GM04503 (cell line): Measurements from ENCODE around the gene ADGRD1.

ENCODE experiments used
- DNase-seq: peaks from one replicate; pipeline ENCODE4 v3.0.0-alpha.2; 2012; ENCODE audit warnings: low read depth

The ADGRD1 gene

DNA sequence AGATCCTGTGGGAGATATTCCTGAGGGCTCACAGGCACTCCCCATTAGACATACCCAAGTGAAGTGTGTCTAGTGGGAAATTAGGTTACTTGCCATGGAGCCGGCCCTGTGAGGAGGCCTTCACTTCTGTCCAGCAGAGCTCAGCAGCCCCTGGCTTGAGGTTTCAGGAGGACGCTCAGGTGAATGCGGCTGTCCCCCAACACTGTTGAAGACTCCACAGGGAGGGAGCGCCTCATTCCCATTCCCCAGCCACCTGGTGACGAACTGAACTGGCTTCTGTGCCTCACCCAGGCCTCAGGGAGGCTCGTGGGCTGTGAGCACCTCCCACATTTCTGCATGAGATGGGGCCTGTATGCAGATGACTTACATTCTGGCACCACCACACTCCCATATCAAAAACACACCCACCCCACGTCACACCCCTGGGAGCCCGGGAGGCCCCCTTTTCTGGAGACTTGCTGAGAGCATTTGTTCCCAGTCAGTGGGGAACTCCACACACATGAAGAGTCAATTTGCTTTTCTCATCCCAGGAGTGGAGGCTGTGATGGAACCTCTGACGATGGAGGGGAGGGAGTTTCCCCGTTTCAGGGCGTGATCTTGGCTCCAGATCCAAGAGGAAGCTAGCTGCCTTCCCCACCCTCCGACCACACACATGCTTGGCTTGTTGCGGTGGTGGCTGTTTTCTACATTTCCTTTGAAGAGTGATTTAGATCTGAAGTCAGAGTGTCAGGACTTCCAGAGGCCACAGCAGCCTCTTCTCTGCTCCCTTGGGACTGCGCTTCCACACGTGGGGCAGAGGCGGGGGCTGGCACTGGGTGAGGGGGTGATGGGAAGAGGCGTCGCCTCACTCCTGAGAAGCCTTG, 120.7 kb downstream of the ADGRD1 start:
- DNase-seq, result no peak

DNA sequence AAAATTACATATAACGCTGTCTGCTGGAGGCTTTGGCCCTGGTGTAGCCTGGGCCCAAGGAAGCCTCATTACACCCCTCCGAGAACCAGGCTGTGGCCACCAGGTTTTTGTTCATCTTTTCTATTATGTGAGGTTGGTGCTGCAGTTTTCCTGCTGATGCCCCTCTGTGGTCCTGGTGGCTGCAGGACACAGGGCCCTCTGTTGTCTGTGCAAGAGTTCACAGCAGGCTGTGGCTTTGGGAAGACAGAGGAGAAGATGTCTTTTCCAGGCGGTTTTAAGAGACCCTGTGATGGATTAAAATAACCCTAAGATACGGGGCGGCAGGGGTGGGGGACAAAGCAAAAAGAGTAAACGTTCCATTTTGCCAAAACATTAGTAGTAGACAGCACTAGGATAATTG, 121.5 kb downstream of the ADGRD1 start:
- no peak for DNase-seq

DNA sequence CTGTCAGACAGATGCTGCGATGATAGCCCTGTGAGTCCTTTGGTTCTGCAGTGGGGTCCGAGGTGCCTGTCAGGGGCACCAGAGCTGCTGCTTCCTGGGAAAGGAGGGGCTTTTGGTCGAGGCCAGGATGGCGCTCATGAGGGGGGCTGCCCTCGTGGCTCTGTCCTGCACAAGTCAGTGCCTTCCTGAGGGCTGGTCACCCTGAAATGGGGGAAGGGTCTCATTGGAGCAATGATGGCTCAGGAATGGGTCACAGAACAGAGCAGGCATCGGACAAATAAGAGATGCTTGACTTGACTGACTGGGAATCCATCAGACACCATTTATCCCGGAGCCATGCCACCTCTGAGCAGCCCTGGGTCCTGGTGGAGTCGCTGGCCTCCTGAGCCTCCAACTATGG, 121.9 kb downstream of the ADGRD1 start:
- DNase-seq, result no peak

DNA sequence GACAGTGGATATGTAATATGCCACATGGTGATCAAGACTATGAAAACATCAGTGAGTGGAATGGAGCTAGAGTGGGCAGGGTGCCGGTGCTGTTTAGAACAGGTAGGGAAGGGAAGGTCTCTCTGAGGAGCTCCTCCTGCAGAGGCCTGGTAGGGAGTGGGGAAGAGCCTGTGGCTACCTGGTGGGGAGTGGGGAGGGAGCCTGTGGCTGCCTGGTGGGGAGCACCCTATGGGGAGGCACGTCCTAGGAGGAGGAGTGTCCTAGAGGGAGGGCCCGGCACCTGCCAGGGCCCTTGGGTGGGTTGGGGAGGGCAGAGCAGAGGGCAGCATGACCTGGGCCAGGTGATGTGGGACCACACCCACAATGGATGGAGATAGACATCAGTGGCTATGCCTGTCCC, 122.6 kb downstream of the ADGRD1 start:
- DNase-seq, result no peak

DNA sequence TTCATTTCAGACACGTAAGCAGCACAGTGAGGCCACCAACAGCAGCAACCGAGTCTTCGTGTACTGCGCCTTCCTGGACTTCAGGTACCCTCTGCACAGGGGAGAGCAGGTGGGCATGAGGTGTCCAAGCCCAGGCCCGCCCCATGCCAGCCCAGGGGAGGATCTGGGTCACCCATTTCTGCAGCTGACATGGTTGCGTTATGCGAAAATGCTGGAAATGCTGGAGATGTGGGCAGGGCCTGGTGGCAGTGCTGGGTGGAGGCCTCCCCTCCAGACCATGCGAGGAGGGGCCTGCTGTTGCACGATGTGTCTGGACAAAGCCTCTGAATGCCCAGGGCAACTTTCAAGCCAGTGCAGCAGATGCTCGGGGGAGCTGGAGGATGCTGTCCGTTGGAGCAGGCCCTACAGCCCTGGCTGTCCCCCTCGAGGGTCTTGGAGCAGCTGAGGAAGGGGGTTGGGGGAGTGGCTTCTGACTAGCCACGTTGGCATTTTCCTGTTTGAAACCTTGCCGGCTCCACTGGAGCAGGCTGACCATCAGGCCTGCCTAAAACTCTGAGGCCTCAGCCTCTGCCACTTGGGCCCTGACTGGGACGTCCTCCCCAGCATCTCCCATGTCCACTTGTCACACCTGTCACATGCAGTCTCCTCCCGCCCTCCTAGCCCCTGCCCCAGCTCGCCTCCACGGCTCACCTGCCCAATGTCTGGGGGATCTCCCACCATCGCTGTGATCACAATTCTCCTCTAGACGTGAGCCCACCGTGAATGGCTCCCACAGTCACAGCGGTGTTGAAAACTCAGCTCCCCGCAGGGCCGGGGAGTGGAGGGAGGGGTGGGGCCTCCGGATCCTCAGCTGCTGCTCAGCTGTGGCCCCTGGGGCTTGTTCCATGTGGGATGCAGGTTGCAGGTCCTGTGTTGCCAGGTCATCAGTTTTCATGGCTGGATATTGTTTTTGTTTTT, 123.4 kb downstream of the ADGRD1 start:
- no peak for DNase-seq

DNA sequence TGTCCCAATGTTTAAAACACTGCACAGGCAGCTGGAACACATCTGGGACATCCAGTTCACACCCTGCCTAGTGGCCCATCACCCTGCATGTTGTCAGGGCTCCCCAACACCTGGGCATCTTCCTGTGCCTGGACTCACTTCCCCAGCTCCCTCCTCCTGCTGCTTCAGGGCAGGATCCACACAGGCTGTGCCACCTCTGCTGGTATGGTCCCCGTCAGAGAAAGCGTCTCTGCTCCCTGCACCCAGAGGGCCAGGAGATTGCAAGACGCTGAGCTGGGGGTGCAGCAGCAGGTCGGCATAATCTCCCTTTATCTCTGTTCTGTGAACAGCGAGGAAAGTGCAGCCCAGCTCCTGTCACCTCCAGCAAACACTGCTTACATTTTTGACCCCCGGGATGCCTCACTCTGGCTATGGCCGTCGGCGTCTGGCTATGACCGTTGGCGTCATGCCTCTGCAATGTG, 124.3 kb downstream of the ADGRD1 start:
- no peak for DNase-seq

DNA sequence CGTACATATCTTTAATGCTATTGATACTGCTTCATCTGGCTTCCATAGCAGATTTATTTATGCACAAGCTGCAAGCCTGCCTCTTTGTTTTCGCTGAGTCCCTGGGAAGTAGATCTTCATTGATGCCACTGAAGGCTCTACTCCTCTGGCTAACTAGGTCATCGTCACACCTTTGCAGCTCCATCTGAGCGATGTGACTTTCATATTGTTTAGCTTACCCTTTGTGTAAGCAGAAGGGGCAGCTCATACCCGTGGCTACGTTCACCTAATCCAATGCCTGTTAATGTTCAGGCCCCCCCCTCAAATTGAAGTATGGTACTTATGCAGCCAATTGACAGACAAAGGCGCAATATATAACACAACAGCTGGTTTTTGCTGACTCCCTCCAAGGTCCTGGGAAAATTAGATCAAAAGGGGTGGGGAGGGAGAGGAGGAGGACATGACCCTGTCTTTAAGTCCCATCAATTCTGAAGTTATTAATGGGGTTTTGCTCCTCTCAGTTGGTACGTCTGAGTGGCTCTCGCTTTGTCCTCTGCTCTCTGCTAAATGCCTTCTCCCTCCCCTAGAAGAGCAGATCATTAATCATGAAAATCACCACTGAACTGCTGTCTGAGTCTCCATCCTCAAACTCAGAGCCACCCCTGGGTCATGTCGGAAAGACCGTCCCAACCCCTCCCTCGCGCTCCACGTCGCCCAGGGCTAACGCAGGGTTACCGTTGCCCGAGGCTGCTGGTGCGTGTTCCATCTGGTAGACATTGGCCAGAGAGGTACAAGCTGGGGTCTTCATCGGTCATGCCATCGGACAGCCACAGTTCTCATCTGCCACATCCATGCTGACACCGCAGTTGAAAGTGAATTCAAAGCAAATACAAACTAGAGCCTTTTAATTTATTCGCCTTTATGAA, 128.8 kb downstream of the ADGRD1 start:
- DNase-seq, result no peak

DNA sequence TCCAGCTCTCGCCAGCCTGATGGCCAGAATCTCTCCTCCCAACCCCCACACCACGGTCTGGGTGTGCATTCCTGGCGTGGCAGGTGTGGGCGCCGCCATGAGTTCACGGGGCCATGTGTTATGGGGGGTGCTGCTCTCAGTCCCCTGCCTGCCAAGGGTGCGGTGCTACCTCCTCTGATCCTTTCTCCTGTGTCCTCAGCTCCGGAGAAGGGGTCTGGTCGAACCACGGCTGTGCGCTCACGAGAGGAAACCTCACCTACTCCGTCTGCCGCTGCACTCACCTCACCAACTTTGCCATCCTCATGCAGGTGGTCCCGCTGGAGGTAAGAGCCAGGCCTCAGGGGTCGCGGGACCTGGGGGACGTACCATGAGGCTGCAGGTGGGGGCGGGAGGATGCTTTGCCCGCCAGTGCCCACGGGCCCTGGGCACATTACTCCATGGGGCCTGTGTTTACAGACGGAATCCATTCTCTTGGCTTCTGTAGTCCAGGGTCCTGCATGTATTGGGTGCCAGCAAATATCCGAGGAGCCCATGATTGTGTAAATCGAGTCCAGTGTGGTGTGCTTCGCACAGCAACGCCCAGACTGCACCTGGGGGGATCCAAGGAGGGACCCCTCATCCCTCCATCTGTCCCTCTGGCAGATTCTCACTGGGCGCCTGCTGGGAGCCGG, 130.8 kb downstream of the ADGRD1 start:
- DNase-seq, result no peak

DNA sequence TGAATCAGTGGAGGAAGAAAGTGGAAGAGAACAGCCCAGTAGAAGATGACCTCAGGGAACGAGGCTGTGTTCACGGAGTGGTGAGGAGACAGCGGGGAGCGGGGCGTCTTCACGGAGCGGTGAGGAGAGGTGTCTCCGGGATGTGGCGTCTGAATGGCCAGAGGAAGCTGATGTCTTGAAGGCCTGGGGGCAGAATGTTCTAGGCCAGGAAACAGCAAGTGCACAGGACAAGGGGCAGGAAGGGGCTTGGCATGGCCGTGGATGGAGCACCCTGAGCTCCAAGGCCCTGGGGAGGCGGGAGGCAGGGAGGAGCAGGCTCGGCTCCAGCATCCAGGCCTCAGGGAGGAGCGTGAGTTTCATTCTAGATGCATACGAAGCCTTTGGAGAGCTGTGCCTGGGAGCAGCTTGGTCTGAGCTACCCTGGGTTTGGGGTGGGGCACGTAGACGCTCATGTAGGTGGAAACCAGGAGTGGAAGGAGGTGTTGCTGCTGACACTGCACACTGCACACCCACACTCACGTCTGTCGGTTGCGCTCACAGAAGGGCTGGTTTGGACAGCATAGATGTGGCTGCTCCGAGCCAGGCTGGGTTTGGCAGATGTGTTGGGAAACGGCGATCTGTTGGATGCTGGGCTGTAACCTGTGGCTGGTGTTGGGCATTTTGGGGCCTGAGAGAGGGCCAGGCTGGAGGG, 131.6 kb downstream of the ADGRD1 start:
- no peak for DNase-seq

DNA sequence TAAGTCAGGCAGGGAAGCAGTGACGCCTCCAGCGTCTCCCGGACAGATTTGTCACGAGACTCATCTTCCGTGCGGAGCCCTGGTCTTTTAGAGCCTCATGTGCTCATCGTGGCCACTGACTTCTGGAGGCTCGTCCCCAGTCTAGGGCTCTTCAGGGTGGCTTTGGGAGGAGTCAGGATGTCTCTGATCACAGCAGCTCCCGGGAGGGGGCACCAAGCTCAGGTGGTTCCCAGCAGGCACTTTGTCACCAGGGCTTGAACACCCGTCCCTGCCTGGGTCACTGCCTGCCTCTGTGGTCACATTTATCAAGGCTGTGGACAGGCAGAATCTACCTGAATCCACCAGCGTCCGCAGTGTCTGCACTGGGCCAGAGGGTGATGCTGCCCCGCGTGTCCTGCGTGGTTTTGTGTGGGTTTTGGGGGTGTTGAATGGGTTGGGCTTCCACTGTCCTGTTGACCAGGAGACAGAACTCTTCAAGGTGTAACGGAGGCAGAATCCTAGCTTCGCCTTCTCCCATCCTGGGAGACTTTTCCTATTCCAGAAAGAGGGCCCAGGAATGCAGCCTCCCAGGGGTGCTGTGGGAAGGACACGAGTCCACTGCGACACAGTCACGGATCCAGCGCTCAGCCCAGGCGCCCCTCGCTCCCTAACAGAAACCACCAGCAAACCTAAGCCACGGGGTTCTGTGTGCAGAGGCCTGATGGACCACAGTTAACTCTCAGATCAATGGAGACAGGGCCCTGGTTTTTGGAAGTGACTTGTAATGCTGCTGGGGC, 132.3 kb downstream of the ADGRD1 start:
- DNase-seq, result no peak

DNA sequence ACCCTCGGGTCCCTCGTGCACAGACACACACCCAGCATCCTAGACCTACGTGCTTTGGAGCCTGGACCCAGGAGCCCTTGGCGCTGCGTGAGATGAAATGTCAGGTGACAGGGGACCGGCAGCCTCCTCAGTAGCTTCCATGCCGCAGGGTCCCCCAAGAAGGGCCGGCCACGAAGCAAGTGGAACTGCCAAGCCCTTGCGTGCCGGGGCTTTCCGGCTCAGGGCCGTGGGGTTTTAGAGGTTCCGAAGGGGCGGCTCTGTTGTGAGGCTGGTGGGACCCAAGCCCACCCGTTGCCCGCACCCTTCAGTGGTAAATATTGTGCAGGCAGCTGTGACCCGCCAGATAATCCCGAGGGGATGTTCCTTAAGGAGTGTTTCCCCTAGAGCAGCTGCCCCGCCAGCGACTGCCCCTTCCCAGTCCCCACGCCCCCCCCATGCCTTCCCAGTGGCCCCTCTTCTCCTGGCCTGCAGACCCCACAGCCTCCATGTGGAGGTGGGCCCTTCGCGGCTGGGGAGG, 133.7 kb downstream of the ADGRD1 start:
- no peak for DNase-seq

DNA sequence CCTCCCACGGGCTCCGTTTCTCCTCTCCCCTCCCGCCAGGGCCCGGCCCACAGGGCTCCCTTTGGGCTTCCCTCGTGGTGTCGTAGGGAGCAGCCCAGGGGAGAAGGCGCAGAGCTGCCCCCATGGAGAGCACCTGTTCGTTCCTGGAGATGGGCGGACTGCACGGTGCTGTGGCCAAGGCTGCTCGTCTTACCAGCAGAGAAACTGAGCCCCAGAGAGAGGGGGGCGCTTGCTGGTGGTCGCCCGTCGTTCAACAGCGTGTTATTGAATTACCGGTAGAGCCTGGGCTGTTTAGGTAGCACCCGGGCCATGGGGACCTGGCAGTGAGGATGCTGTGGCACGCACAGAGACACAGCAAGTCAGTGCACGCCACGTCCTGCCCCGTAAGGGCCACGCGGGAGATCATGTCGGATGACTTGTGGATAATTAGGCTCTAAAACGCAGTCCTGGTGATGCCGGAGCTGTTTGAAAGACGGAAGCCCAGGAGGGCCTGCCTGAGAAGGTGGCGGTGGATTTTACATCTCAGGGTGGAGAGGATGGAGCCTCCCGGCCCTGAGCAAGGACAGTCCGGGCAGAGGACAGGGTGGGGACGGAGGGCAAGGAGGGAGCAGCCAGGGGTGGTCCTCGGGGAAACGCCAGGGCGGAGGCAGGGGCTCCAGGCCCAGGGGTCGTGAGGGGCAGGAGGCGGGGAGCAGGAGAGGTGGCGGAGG, 134.4 kb downstream of the ADGRD1 start:
- DNase-seq, result no peak

DNA sequence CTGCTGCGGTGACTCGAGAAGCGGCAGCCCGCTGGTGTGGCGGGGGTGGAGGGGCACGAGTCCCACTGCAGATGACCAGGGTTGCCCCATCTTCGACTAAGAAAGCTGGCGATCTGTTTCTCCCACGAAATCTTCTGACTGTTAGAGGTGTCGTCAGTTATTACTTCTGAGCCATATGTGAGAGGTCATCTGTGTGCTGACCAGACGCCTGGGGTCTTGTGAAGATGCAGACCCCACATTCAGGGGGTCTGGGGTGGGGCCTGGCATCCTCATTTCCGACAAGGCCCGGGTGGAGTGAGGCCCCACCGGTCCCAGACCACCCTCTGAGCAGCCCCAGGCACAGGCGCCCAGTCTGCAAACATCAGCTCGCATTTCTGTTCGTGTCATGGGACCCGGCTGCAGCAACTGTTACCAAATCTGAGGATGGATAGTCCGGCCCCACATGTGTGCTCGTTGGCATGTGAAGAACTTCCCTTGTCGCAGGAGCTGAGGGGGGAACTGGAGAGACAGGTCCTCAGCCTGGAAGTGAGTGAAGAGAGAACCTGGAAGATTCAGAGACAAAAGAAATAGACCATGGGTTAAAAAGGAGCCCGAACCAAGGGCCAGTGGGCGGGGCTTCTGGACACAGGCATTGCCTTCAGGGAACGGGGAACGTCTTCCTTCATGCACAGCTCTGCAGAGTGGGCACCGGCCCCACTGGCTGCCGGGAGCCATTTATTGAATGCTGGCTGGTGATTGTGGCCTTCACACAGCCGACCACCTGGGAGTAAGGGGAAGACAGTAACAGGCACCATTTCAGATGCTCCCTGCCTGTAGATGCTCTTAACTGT, 135.2 kb downstream of the ADGRD1 start:
- DNase-seq, result no peak

DNA sequence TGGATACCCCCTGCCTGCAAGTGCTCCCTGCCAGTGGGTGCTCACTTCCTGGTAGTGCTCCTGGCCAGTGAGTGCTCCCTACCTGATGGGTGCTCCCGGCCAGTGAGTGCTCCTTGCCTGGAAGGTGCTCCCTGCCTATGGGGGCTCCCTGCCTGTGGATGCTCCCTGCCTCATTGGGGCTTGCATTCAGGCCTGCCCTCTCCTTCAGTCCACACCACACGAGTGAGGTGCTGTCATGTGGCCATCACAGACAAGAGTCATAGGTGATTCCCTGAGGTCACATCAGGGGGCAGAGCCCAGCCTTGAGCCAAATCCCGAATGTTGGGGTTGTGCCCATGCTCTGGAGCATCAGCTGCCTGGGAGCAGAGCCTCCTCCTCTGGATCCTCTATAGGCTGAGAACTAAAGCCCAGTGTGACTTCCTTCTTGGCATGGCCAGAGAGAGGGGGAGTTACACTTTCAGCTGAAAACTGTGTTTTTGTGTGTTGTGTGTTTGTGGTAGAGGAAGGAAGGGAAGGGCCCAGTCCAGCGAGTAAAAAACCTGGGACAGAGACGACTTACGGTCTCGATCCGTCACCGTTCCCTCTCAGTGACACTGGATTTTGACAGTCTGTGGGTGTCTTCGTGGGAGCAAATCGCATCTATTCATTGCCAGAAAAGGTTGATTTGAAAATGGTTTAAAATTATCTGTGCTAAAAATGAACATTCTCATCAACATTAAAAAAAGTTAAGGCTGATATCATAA, 136.0 kb downstream of the ADGRD1 start:
- no peak for DNase-seq

DNA sequence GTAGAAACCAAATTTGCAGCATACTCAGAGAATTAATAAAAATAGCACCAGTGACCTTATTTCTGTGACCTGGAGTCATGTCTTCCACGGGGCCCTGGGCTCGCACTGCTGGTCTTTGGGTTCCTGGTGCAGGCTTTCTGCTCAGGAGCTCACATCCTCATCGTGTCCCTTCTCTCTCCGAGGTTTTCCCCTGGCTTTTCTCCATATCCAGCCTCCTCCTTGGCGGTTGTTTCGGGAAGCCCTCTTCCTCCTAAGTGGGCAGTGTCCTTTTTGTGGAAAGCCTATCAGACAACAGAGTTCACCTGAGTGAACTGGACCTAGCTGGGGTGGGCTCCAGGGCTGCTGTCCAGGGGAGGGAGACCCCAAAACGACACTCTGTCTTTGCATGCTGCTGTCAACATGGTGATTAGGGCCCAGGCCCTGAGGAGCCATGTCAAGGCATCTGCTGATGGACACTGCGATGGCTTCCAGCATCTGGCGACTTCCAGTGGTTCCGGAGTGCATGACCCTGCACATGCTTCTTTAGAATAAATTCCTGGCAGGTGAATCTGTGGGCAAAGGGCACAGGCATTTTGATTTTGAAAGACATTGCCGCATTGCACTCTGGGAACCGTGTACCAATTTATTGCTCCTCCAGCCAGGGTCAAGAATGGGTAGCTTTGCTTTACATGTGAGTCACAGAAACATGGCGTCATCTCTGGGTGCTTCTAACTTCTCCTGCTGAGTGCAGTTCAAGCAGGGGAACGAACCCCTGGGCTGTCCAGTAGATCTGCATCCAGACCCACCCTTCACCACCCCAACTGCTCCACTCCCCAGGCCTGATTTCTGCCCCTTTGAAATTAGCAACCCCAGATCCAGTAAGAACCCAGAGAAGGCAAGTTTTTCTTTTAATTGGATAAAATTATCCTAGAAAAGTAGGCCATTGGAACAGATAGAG, 136.8 kb downstream of the ADGRD1 start:
- no peak for DNase-seq

DNA sequence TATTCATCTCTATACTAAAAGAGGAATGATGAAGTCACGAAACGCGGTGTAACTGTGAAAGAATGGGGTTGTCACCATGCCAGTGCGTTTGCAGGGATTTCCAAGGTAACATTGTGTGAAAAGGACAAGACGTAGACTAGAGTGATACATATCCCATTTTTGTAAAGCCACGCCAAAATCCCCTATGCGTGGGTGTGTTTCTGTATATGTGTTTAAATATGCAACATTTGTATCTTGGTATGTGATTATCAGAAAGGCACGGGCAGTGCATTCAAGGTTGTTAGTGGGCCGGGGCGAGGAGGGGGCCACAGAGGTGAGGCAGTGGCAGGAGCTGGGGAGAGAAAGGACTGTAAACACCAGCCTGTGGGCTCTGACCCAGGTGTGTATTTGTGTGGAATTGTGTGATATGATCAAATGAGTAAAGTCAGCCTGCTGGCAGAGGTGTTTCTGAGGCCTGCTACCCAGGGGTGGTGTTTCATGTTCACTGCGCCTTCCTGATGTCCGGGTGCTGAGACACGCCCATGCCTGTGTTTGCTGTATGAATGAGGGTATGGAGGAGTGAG, 137.8 kb downstream of the ADGRD1 start:
- no peak for DNase-seq
